HG02840 (cell line): ENCODE results near the gene TPX2.

Source experiments
- ATAC-seq: cut with Tn5 transposase; IDR thresholded peaks from one replicate; pipeline ENCODE4 v1.9.1; 2021; ENCODE audit warnings: mild to moderate bottlenecking, moderate library complexity, moderate number of reproducible peaks; ENCODE audit not compliant: unreplicated experiment, low FRiP score

The TPX2 gene

GRCh38 chr20:31845300-31845863 is 106.3 kb downstream of the TPX2 start, which contains the start of gene FOXS1:
Gene FOXS1 (minus strand): TSS chr20:31845604. CDS start chr20:31845542, 62 bp downstream.
- no peak for ATAC-seq

DNA sequence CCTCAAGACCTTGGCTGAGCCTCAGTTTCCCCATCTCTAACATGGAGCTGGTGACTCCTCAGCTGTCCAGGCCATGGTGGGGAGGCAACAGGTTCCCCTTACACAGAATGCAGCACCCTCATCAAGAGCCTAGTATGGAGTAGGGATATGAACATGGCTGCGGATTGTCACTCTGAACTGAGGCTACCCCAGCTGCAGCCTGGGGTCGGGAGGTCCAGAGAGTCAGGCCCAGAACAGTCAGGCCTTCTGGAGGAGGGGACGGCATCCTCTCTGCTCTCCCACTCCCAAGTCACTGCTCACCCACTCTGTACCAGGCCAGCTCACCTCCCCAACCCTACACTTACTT is 107.7 kb downstream of the TPX2 start:
- ATAC-seq: no peak

DNA sequence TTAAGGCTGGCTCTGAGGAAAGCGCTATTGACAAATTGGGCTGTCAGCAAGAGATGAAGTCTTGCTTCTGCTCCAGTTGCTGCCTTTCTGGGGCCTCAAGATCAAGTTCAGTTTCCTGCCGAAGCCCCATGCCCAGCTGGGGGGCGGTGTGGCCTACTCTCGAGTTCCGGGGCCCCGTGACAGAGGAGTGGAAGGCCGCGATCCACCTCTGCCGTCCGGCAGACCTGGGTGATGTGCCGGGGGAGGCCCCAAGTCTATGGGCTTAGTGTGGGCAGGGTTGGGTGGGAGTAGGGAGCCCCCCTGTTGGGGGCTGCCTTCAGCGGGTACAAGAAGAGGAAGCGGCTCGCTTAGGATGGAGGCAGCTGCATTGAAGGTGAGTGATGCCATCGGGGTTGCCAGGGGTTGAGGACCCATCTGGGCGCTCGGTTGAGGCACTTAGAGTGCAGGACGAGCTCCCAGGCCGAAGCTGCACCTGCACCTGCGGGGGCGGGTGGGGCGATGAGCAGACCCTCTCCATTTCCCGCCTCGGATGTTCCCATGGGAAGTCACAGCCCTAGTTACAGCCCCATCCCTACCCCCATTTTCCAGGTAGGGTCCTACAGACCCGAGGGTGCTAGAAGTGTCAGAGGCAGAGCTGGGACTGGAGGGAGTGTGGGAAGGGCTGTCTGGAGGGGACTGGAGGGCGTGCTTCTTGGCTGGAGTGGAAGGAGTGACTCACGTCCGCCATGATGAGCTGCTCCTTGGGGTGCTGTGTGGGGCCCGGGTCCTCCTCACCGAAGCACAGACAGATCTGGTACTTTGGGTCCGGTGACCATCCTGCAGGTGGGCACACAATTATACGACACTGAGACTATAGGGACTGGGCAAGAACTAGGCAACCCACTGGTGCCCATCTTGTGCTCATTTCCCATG is 109.3 kb downstream of the TPX2 start:
- no peak for ATAC-seq

DNA sequence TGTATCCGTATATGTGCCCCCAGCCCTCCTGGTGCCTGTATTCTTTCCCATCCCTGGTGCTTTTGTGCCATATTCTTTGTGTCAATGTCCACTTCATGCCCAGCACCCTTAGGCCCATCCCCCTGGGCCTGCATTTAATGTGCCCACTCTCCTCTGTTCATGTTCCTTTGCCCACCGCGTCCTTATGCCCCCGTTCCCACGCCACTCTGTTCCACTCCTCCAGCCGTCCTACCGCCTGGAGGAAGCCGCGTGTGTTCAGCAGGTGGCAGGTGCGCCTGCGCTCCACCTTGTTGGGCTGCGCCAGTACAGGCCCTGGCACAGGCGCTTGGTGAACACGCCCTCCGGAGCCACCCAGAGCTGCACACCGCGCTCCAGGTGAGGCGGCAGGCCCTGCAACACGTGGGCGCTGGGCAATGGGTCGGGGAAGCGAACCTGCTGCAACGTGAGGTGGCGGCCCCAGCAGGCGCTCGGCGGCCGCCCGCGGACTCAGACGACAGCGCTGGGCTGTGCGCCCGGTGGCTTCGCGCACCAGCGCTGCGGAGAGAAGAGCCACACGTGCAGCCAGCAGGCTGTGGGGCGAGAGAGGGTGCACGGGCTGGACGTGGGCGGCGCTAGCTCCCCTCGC is 110.3 kb downstream of the TPX2 start:
- ATAC-seq: no peak
